Thymus (tissue), 11 donors: ENCODE data around the gene P3H2. TPM values are rescaled to one million over a fixed set of nuclear protein-coding genes. Genes with fewer than 3 reads are reported as not detected.
"Not testable (repeated sequence)": the region's sequence is repeated elsewhere in the genome, so short reads cannot be mapped to it uniquely, and the experiment has no call there.

Source experiments
- DNase-seq, 9 donors: peaks; one replicate each; pipeline ENCODE4 v3.0.0-alpha.2; 2013; ENCODE audit warnings: low spot score in 9 of 9, low read depth in 6 of 9, missing footprints in 1 of 9
- H3K27ac ChIP-seq, 2 donors: one replicate each; pipeline ENCODE4 v1.5.1; 2013; ENCODE audit warnings: control low read depth in 1 of 2, low read depth in 1 of 2, low read length in 1 of 2, mild to moderate bottlenecking in 1 of 2, moderate library complexity in 1 of 2
- H3K27me3 ChIP-seq, 2 donors: one replicate each; pipeline ENCODE4 v1.5.1; 2013; ENCODE audit warnings: low read length in 1 of 2; ENCODE audit not compliant: control insufficient read depth in 2 of 2, insufficient read depth in 1 of 2
- H3K36me3 ChIP-seq, 2 donors: one replicate each; pipeline ENCODE4 v1.5.1; 2013; ENCODE audit warnings: low read length in 1 of 2, mild to moderate bottlenecking in 1 of 2, moderate library complexity in 1 of 2; ENCODE audit not compliant: control insufficient read depth in 2 of 2, insufficient read depth in 2 of 2
- H3K4me1 ChIP-seq, 2 donors: one replicate each; pipeline ENCODE4 v1.5.1; 2013; ENCODE audit warnings: low read length in 2 of 2; ENCODE audit not compliant: control insufficient read depth in 2 of 2, insufficient read depth in 2 of 2
- H3K4me3 ChIP-seq, 2 donors: one replicate each; pipeline ENCODE4 v1.5.1; 2013; ENCODE audit warnings: low read length in 2 of 2, control low read depth in 1 of 2, mild to moderate bottlenecking in 1 of 2
- H3K9me3 ChIP-seq, 2 donors: one replicate each; pipeline ENCODE4 v1.5.1; 2013; ENCODE audit warnings: low read length in 1 of 2, mild to moderate bottlenecking in 1 of 2; ENCODE audit not compliant: control insufficient read depth in 2 of 2, insufficient read depth in 1 of 2
- WGBS: extraction: QIAGEN DNeasy Blood & Tissue Kit; methylation state at CpG from one replicate; pipeline ENCODE4 v1.1.7; 2013; 5-methylcytosine and 5-hydroxymethylcytosine counted together
- polyA plus RNA-seq: library from polyadenylated mRNA; stranded (reverse); fragments of 200-250 nt; gene quantifications from one replicate; pipeline ENCODE4 v1.2.3, GENCODE V29; 2013
- total RNA-seq: library from RNA; stranded (reverse); fragments of 120-200 nt; gene quantifications from one replicate; pipeline ENCODE4 v1.2.4, GENCODE V29; 2013
- donor health status: healthy.

P3H2 gene
- total and polyA plus RNA-seq, 2 donors: 5.9 to 8.0 TPM

- H3K4me3 ChIP-seq: no peak overlapping the region
- peaks cover 0 to 2% of the 10 kb centered on the region in 2 donors for H3K9me3 ChIP-seq
- H3K36me3 ChIP-seq: no peaks in the 10 kb centered on the region
- H3K27me3 ChIP-seq: no peaks in the 10 kb centered on the region
- WGBS: 70% methylated on average over 2 of the region's 2 CpGs
- DNase-seq: no peak
- H3K27ac ChIP-seq: no peak overlapping the region
- no peaks in the 10 kb centered on the region for H3K4me1 ChIP-seq
These were observed 37.6 kb upstream of the P3H2 start for GRCh38 chr3:190158261-190158660.

- 81% methylated on average over 4 of the region's 4 CpGs for WGBS
- no peaks in the 10 kb centered on the region for H3K27me3 ChIP-seq
- no peaks in the 10 kb centered on the region for H3K4me1 ChIP-seq
- H3K27ac ChIP-seq: no peak overlapping the region
- no peak for DNase-seq
- no peaks in the 10 kb centered on the region for H3K36me3 ChIP-seq
- H3K4me3 ChIP-seq: no peak overlapping the region
- H3K9me3 ChIP-seq: no peaks in the 10 kb centered on the region
These were observed 35.1 kb upstream of the P3H2 start for GRCh38 chr3:190155752-190156151.

- no peaks in the 10 kb centered on the region for H3K9me3 ChIP-seq
- no peak overlapping the region for H3K27ac ChIP-seq
- no peaks in the 10 kb centered on the region for H3K36me3 ChIP-seq
- no peaks in the 10 kb centered on the region for H3K4me1 ChIP-seq
- no peaks in the 10 kb centered on the region for H3K27me3 ChIP-seq
- WGBS: 80% methylated on average over 3 of the region's 3 CpGs
- no peak for DNase-seq
- no peak overlapping the region for H3K4me3 ChIP-seq
These were observed 30.0 kb upstream of the P3H2 start for GRCh38 chr3:190150681-190151080.

- H3K36me3 ChIP-seq, H3K27me3 ChIP-seq, H3K4me1 ChIP-seq, H3K4me3 ChIP-seq, H3K9me3 ChIP-seq, H3K27ac ChIP-seq, DNase-seq: not testable (repeated sequence)
- WGBS: 82% methylated on average over 6 of the region's 6 CpGs
These were observed 29.3 kb upstream of the P3H2 start for GRCh38 chr3:190149830-190150619.

GRCh38 chr3:190144793-190145192 lies 24.1 kb upstream of the P3H2 start:
- not testable (repeated sequence) for H3K4me1 ChIP-seq, H3K36me3 ChIP-seq, H3K4me3 ChIP-seq, H3K27ac ChIP-seq, DNase-seq, H3K27me3 ChIP-seq, H3K9me3 ChIP-seq
- 95% methylated on average over 7 of the region's 7 CpGs for WGBS

- Histone ChIP-seq H3K9me3 (no peaks in the 10 kb centered on the region), H3K4me3 (no peak overlapping the region), H3K4me1 (no peaks in the 10 kb centered on the region), H3K36me3 (no peaks in the 10 kb centered on the region), H3K27me3 (no peaks in the 10 kb centered on the region), H3K27ac (no peak overlapping the region)
- 93% methylated on average over 3 of the region's 3 CpGs for WGBS
- DNase-seq: no peak
These were observed 21.3 kb upstream of the P3H2 start for GRCh38 chr3:190142041-190142440.

GRCh38 chr3:190139365-190139764 lies 18.7 kb upstream of the P3H2 start:
- H3K9me3 ChIP-seq: no peaks in the 10 kb centered on the region
- no peak overlapping the region for H3K4me3 ChIP-seq
- no peaks in the 10 kb centered on the region for H3K27me3 ChIP-seq
- no peaks in the 10 kb centered on the region for H3K36me3 ChIP-seq
- DNase-seq: no peak
- no peak overlapping the region for H3K27ac ChIP-seq
- 80% methylated on average over 5 of the region's 5 CpGs for WGBS
- no peaks in the 10 kb centered on the region for H3K4me1 ChIP-seq

GRCh38 chr3:190132371-190132770 lies 11.7 kb upstream of the P3H2 start:
- Histone ChIP-seq H3K27me3 (no peaks in the 10 kb centered on the region), H3K9me3 (no peaks in the 10 kb centered on the region), H3K4me3 (no peak overlapping the region), H3K27ac (no peak overlapping the region), H3K4me1 (no peaks in the 10 kb centered on the region), H3K36me3 (no peaks in the 10 kb centered on the region)
- no peak for DNase-seq

GRCh38 chr3:190131329-190131728 lies 10.6 kb upstream of the P3H2 start:
- Histone ChIP-seq H3K4me3 (no peak overlapping the region), H3K27ac (no peak overlapping the region), H3K27me3 (no peaks in the 10 kb centered on the region), H3K4me1 (no peaks in the 10 kb centered on the region), H3K9me3 (no peaks in the 10 kb centered on the region), H3K36me3 (no peaks in the 10 kb centered on the region)
- no peak for DNase-seq
- WGBS: 63% methylated on average over 4 of the region's 4 CpGs
